Measurements from ENCODE around the gene FOLH1. TPM values are rescaled to one million over a fixed set of nuclear protein-coding genes. Genes with fewer than 3 reads are reported as not detected.
"Not testable (repeated sequence)": the region's sequence is repeated elsewhere in the genome, so short reads cannot be mapped to it uniquely, and the experiment has no call there.

Gene FOLH1
- 3.2 TPM for total RNA-seq

GRCh38 chr11:49208006-49208721 lies at the start of gene FOLH1:
TSS of gene FOLH1 (minus strand) at chr11:49208602. CDS start at chr11:49208409, 193 bp downstream.
- ATAC-seq: peak; percentile 49

DNA sequence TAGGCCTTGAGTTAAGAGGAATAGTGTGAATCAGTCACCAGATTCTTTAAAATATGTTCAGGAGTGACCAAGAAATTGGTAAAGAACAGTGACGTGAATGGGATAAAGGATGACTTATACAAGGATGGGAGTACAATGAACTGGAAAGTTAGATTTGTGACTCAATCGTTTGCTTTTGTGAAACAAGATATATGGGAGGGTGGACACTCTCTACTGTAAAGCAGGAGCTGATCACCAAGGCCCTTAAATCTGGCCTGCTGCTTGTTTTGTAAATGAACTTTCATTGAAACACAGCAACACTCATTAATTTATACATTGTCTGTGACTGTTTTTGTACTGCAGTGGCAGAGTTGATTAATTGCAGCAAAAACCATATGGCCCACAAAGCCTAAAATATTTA lies 46.7 kb upstream of the FOLH1 start:
- ATAC-seq: not testable (repeated sequence)

DNA sequence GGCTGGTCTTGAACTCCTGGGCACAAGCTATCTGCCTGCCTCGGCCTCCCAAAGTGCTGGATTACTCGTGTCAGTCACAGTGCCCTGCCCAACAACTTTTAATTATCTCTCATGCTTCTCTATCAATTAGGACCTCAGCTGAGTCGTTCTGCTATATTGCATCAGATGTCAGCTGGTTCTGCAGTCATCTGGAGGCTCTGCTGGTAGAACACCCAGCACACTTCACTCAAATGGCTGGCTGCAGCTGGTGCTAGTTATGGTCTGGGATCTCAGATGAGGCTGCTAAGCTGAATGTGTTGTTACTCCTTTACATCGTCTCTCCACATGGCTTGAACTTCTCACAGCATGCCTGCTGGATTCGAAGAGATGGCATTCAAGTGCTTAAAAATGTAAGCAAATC lies 42.8 kb upstream of the FOLH1 start:
- ATAC-seq: not testable (repeated sequence)

- ATAC-seq: not testable (repeated sequence)
Observed at GRCh38 chr11:49250398-49251115, 42.2 kb upstream of the FOLH1 start.

DNA sequence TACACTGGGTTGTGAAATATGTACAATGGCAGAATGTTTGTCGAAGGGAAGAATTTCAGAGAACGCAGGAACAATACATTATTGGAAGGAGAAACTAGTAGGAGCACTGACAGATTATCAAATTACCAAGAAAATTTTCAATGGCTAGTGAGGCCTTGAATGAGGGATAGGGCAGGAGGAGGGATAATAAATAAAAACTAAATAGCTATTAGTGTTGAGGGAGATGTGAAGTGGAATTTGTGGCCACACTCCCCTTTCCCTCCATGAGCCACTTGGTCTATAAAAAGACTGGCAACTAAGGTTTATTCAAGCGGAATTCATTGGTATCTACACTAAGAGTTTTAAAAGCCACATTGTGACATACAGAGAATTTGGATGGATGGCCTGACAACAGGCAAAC lies 41.0 kb upstream of the FOLH1 start:
- not testable (repeated sequence) for ATAC-seq

- ATAC-seq: not testable (repeated sequence)
Observed at GRCh38 chr11:49233685-49234084, 25.3 kb upstream of the FOLH1 start.

- not testable (repeated sequence) for ATAC-seq
Observed at GRCh38 chr11:49233019-49233418, 24.6 kb upstream of the FOLH1 start.

DNA sequence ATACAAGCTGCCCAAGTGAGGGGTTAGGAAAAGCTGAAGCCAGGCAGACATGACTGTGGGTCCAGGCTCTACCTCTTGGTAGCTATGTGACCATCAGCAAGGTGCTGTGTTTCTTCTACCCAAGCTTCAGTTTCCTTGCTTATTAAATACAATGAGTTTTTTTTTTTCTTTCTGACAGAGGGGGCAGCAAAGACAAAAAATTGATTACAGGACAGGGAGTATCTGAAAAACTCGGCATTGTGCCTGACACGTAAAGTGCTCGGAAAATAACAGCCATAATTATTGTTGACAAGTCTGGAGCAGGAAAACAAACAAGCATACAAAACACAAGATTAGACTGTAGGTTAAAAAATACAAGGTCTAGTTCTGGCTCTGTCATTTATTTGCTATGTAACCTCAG lies 23.3 kb upstream of the FOLH1 start:
- ATAC-seq: not testable (repeated sequence)

DNA sequence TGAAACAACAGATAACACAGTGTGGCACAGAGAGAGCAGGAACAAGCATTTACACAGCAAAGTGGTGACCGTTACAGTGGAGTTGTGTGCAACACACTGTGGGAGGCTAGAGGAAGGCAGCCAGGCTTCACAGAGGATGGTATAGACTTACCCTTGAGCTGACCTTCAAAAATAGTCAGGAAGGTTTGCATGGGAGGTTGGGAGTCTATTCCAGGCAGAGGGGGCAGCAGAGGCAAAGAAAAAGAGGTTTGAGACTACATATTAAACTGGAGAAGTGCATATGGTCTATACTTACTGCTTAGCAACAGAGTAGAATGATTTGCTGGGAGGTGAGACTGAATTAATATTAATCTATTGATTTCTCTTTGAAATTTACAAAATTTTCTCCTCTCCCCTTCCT lies 22.1 kb upstream of the FOLH1 start:
- not testable (repeated sequence) for ATAC-seq

DNA sequence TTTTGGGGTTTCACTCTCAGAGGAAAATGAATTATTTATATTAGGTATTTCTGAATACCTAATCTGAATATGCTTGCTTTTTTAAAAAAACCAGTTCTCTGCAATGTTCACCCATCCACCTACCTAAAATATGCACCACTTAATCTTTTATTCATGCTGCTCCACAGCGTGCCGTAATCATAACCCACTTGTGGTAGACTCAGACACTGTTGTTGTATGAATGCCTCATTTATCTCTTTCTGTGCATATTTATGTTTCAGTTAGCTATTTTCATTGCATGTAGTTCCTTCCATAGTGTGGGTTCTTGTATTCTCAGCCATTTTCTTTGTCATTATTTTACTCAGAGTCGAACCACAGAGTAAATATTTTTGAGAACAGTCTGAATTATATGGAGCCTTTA lies 21.6 kb upstream of the FOLH1 start:
- ATAC-seq: not testable (repeated sequence)

DNA sequence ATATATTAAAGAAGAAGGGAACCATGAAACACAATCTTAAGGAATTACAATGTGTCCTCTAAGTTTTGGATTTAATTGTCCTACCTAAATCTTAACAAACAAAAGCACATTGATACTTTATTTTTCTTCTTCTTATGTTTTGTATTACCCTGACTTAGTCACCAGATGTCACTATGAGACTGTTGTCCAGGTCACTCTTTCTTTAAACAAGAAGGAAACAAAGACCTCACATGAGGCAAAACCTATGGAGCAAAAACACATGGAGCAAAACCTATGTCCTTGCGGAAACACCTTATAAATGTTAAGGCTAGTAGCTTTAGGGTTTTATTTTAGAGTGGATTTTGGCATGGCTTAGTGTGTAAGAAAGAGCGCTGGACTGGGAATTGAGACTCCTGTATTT lies 20.7 kb upstream of the FOLH1 start:
- ATAC-seq: peak; percentile 52

DNA sequence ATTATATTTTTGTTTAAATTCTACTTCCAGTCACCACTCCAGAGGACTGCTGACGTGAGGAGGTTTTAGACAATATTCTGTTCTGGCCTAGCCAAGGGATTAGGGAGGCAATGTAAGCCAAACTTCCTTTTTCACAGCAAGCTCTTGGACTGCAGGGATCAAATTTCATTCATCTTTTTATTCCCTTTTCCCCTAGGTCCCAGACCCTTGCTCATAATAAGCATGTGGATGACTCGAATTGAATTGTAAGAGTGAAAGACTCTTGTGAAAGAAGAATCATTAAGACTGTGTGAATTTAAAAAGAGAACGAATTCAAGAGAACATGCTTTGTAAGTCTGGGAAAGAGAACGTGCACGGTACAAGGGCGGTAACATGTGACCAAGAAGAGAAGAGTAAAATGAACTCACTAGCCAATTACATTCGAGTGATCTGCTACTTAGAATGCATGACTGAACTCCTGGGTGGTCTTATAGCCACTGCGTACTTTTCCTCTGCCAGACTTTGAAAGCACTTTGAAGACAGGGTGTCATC lies 16.9 kb upstream of the FOLH1 start:
- not testable (repeated sequence) for ATAC-seq

GRCh38 chr11:49221112-49221511 lies 12.7 kb upstream of the FOLH1 start:
- ATAC-seq: no peak

DNA sequence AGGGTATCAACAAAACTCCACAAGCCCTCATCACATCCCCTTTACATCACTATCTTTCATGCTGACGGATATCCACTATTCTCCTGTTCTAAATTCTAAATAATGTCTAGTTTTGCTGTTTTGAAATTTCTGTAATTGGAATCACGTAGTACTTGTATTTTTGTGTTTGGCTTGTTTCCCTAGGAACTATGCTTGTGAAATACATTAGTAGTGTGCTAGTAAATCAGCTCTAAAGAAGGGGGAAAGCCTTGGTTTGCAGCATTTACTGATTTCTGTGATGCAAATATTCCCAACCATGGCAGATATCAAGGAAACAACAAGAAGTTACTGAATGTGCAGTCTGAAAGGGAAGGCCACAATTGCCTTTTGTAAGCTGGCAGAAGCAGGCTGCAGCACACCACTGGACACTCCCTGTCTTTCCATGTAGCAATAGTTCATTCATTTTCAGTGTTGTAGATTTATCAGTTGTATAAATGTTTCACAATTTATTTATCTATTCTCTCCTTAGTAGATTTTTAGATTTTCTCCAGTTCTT lies 4.7 kb upstream of the FOLH1 start:
- no peak for ATAC-seq

DNA sequence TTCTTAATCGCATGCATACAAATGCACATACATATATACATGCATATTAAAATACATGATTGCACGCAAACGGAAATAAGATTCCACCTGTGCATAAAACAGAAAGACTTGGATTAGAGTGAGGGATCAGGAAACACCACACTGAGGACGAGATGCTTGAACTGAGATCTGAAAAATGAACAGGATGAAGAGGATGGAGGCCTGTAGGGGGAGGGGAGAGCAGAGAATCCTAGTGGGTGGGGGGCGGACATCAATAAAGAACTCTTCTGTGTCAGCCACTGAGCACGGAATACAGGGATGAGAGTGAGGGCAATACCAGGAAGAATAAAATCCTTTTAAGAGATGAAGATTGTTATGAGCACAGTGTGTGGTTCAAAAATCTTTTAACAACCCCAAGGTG lies 1.4 kb downstream of the FOLH1 start:
- not testable (repeated sequence) for ATAC-seq

- ATAC-seq: no peak
Observed at GRCh38 chr11:49202287-49202976, 6.0 kb downstream of the FOLH1 start.

GRCh38 chr11:49196775-49197174 lies 11.6 kb downstream of the FOLH1 start:
- not testable (repeated sequence) for ATAC-seq

DNA sequence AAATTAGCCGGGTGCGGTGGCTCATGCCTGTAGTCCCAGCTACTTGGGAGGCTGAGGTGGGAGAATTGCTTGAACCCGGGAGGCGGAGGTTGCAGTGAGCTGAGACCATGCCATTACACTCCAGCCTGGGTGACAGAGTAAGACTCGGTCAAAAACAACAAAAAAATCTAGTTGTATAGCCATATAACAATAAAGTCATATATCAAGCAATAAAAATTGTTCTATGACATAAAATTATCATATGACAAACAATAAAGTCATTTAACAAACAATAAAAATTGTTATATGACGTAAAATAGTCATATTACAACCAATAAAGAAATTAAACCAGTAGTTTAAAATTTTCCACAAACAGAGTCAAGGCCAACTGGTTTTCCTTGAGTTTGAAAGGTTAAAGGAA lies 12.4 kb downstream of the FOLH1 start:
- not testable (repeated sequence) for ATAC-seq

- ATAC-seq: not testable (repeated sequence)
Observed at GRCh38 chr11:49190287-49190686, 18.1 kb downstream of the FOLH1 start.

DNA sequence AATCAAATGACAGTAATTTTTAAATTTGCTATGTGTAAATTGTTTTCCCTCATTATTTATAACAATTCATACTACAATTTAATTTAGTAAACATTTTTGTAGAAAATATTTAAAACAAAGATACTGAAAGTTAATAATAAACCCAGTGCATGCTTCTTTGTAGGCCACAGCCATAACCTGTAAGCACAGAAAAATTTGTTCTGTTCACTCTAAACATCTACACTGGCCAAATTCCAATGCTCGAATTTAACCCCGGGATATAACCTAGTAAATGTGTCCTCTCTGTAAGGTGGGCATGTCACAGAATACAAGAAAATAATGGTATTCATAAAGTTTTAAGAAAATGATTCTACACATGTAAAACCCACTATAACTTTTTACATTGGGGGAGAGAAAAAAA lies 22.2 kb downstream of the FOLH1 start:
- ATAC-seq: not testable (repeated sequence)

DNA sequence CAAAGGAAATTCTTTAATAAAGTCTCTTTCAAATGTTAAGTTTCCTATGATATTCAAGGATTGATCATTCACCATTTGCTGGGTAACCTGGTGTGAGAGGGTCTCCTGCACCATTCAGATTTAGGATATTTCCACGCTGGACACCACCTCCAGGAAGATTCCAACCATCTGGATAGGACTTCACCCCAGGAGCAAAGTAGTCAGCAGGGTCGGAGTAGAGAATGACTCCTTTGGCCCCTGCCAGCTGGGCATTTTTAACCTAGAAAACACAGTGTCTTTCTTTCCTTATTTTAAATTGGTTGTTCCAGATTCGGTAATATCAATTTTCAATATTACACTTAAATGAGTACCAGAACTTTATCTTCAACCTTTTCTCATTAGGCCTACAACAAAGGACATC lies 22.8 kb downstream of the FOLH1 start:
- not testable (repeated sequence) for ATAC-seq

- ATAC-seq: not testable (repeated sequence)
Observed at GRCh38 chr11:49184756-49185155, 23.6 kb downstream of the FOLH1 start.

DNA sequence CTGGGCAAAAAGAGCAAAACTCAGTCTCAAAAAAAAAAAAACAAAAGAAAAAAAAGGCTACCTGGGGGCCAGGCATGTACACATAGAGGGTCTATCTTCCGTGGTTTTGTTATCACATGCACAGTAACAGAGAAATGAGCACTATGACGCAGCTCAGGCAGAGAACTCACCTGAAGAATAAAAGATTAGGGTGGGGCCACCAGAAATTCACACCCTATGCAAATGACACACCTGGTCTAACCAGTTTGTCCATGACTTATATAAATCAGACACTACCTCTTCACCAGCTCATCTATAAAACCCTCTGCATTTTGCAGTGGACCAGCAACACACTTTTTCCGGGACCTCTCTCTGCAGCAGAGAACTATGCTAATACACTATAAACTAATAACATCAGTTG lies 30.5 kb downstream of the FOLH1 start:
- peak; percentile 99 for ATAC-seq
